ENCODE results near the gene KCNA5. TPM values are rescaled to one million over a fixed set of nuclear protein-coding genes. Genes with fewer than 3 reads are reported as not detected.

Gene KCNA5
- total RNA-seq, 4 donors from 2014 or later: 0.38 TPM; not detected in 3

- no peaks in the 10 kb centered on the region for H3K4me1 ChIP-seq
- H3K9me3 ChIP-seq: no peaks in the 10 kb centered on the region
- DNase-seq: no peak
- TF ChIP-seq POLR2A (IDR thresholded peaks at IDR 0.05) (no peak), CTCF (IDR thresholded peaks at IDR 0.05) (no peak)
- H3K36me3 ChIP-seq: no peaks in the 10 kb centered on the region
- no peak overlapping the region for H3K27ac ChIP-seq
- H3K27me3 ChIP-seq: no peaks in the 10 kb centered on the region
- H3K4me3 ChIP-seq: no peak overlapping the region
Observed at GRCh38 chr12:5073054-5073453, 29.4 kb downstream of the KCNA5 start.

DNA sequence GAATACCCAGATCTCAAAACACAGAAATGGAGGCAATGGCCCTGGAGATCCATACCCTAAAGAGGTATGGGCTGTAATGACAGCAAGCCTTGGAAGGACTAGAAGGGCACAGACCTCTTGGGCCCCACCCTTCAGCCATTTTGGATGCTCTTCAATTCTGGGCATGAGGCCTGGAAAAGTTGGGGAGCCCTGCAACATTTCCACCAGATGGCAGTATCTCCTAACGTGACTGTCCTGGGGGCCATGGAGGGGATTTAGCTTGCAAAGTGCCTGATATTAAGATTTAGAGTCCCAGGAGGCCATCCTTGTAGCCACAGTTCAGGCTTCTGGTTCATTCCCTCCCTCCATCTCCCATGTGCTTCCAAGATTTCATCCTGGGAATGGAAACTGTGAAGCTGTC lies 30.2 kb downstream of the KCNA5 start:
- Histone ChIP-seq H3K27me3 (no peaks in the 10 kb centered on the region), H3K4me1 (no peaks in the 10 kb centered on the region), H3K36me3 (no peaks in the 10 kb centered on the region), H3K9me3 (no peaks in the 10 kb centered on the region), H3K4me3 (no peak overlapping the region), H3K27ac (no peak overlapping the region)
- DNase-seq: no peak
- TF ChIP-seq CTCF (IDR thresholded peaks at IDR 0.05): no peak
- TF ChIP-seq POLR2A (IDR thresholded peaks at IDR 0.05): no peak

DNA sequence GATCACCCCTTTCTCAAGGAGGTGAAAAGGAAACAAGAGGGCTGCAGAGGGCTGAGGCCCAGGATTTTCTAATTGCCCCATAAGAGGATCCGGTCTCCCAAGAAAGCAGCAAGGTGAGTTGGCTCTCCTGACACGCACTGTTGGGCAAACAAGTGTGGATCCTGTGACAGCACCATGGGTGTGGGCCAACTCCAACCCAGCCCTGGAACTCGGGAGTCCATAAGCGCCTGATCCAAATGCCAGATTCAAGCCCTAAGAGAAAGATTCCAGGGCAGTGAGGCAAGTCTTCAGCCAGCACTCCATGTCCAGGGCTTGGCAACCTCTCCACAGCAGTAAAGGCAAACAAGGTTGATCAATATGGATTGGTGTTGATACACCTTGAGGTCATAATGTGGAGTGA lies 33.1 kb downstream of the KCNA5 start:
- no peak for DNase-seq
- no peak for TF ChIP-seq CTCF (IDR thresholded peaks at IDR 0.05)
- no peak for TF ChIP-seq POLR2A (IDR thresholded peaks at IDR 0.05)
- no peak overlapping the region for H3K27ac ChIP-seq

GRCh38 chr12:5078423-5078822 lies 34.7 kb downstream of the KCNA5 start:
- Histone ChIP-seq H3K4me3 (no peak overlapping the region), H3K36me3 (no peaks in the 10 kb centered on the region), H3K9me3 (no peaks in the 10 kb centered on the region), H3K27ac (no peak overlapping the region), H3K4me1 (no peaks in the 10 kb centered on the region), H3K27me3 (no peaks in the 10 kb centered on the region)
- TF ChIP-seq POLR2A (IDR thresholded peaks at IDR 0.05) (no peak), CTCF (IDR thresholded peaks at IDR 0.05) (no peak)
- DNase-seq: no peak

More for the DNA sequence above, 33.1 kb downstream of the KCNA5 start:
- H3K36me3 ChIP-seq: no peaks in the 10 kb centered on the region
- no peaks in the 10 kb centered on the region for H3K27me3 ChIP-seq
- no peaks in the 10 kb centered on the region for H3K9me3 ChIP-seq
- no peaks in the 10 kb centered on the region for H3K4me1 ChIP-seq
- no peak overlapping the region for H3K4me3 ChIP-seq

- TF ChIP-seq POLR2A (IDR thresholded peaks at IDR 0.05) (no peak), CTCF (IDR thresholded peaks at IDR 0.05) (no peak)
- Histone ChIP-seq H3K36me3 (no peaks in the 10 kb centered on the region), H3K27me3 (no peaks in the 10 kb centered on the region), H3K4me3 (no peak overlapping the region), H3K27ac (no peak overlapping the region), H3K9me3 (no peaks in the 10 kb centered on the region), H3K4me1 (no peaks in the 10 kb centered on the region)
- DNase-seq: no peak
Observed at GRCh38 chr12:5081016-5081415, 37.3 kb downstream of the KCNA5 start.

All from Peyer's patch (tissue), 4 donors.